ENCODE data around the gene NBPF3. TPM values are rescaled to one million over a fixed set of nuclear protein-coding genes. Genes with fewer than 3 reads are reported as not detected.

Gene NBPF3
- total RNA-seq, 3 donors from 2014 or later (not counting 1 experiment from before 2014, with no cell fraction given) = 10.4 to 22.6 (median 13.1) TPM

- Histone ChIP-seq H3K4me1 (ENCODE audit: control insufficient read depth, insufficient read depth, low read length) (peaks cover 6% of the 10 kb centered on the region), H3K27me3 (ENCODE audit: control insufficient read depth, insufficient read depth, low read length) (peaks cover 8% of the 10 kb centered on the region), H3K4me3 (ENCODE audit: low read length) (no peak overlapping the region), H3K9me3 (ENCODE audit: control insufficient read depth, insufficient read depth, low read length) (no peaks in the 10 kb centered on the region), H3K36me3 (ENCODE audit: control insufficient read depth, insufficient read depth, low read length) (no peaks in the 10 kb centered on the region), H3K27ac (ENCODE audit: low read length) (no peak overlapping the region)
- DNase-seq = no peak
- ATAC-seq = no peak
- Mint-ChIP-seq H3K4me1 (peaks cover 3% of the 10 kb centered on the region in 2 donors), H3K4me3 (no peak overlapping the region), H3K36me3 (no peaks in the 10 kb centered on the region), H3K27ac (no peak overlapping the region), H3K9me3 (no peaks in the 10 kb centered on the region), H3K27me3 (ENCODE audit: low read depth in 2 of 2) (peaks cover 30 to 37% of the 10 kb centered on the region in 2 donors)
- TF ChIP-seq CTCF (IDR thresholded peaks at IDR 0.05) = no peak
- 82% methylated on average over 7 of the region's 7 CpGs for WGBS (ENCODE audit: insufficient coverage)
- intact Hi-C loops (cut with micrococcal nuclease) = no loop called here
Measured at GRCh38 chr1:21503706-21504377, 63.9 kb downstream of the NBPF3 start.

GRCh38 chr1:21506804-21507203 lies 66.9 kb downstream of the NBPF3 start:
- Histone ChIP-seq H3K9me3 (ENCODE audit: control insufficient read depth, insufficient read depth, low read length) (no peaks in the 10 kb centered on the region), H3K4me1 (ENCODE audit: control insufficient read depth, insufficient read depth, low read length) (peaks cover 7% of the 10 kb centered on the region), H3K27ac (ENCODE audit: low read length) (no peak overlapping the region), H3K4me3 (ENCODE audit: low read length) (no peak overlapping the region), H3K27me3 (ENCODE audit: control insufficient read depth, insufficient read depth, low read length) (peaks cover 16% of the 10 kb centered on the region), H3K36me3 (ENCODE audit: control insufficient read depth, insufficient read depth, low read length) (no peaks in the 10 kb centered on the region)
- Mint-ChIP-seq H3K27me3 (ENCODE audit: low read depth in 2 of 2) (peaks cover 46 to 59% of the 10 kb centered on the region in 2 donors), H3K36me3 (no peaks in the 10 kb centered on the region), H3K9me3 (no peaks in the 10 kb centered on the region), H3K27ac (no peak overlapping the region), H3K4me3 (no peak overlapping the region), H3K4me1 (peaks cover 6 to 7% of the 10 kb centered on the region in 2 donors)
- ATAC-seq = no peak
- no peak for DNase-seq
- 80% methylated on average over 4 of the region's 4 CpGs for WGBS (ENCODE audit: insufficient coverage)
- intact Hi-C loops (cut with micrococcal nuclease) = loop anchor here (5.0 kb wide), 1 partner anchor 455 kb away; no protein-coding TSS in a partner anchor
- no peak for TF ChIP-seq CTCF (IDR thresholded peaks at IDR 0.05)

- H3K27me3 Mint-ChIP-seq (ENCODE audit: low read depth in 2 of 2) = peaks cover 46 to 60% of the 10 kb centered on the region in 2 donors
- no peaks in the 10 kb centered on the region for H3K36me3 ChIP-seq (ENCODE audit: control insufficient read depth, insufficient read depth, low read length)
- H3K36me3 Mint-ChIP-seq = no peaks in the 10 kb centered on the region
Measured at GRCh38 chr1:21507511-21508270, 67.8 kb downstream of the NBPF3 start.

More at GRCh38 chr1:21507511-21508270, 67.8 kb downstream of the NBPF3 start:
- Mint-ChIP-seq H3K9me3 (no peaks in the 10 kb centered on the region), H3K27ac (no peak overlapping the region), H3K4me1 (peaks cover 6 to 7% of the 10 kb centered on the region in 2 donors), H3K4me3 (peak overlapping the region; percentile 2)
- DNase-seq (no peak), ATAC-seq (no peak)
- Histone ChIP-seq H3K4me3 (ENCODE audit: low read length) (no peak overlapping the region), H3K27ac (ENCODE audit: low read length) (no peak overlapping the region), H3K27me3 (ENCODE audit: control insufficient read depth, insufficient read depth, low read length) (peaks cover 16% of the 10 kb centered on the region), H3K4me1 (ENCODE audit: control insufficient read depth, insufficient read depth, low read length) (peaks cover 7% of the 10 kb centered on the region), H3K9me3 (ENCODE audit: control insufficient read depth, insufficient read depth, low read length) (no peaks in the 10 kb centered on the region)
- intact Hi-C loops (cut with micrococcal nuclease) = loop anchor here (5.0 kb wide), 1 partner anchor 455 kb away; no protein-coding TSS in a partner anchor
- no peak for TF ChIP-seq CTCF (IDR thresholded peaks at IDR 0.05)
- WGBS (ENCODE audit: insufficient coverage) = 93% methylated on average over 1 of the region's 1 CpG

Measured in natural killer cell (primary cell).